Ectodermal cell (in vitro differentiated cells): ENCODE measurements around the gene CTNNA3.

Experiments
- H3K27ac ChIP-seq: 2 replicates; pipeline ENCODE4 v1.7.0; 2013; ENCODE audit warnings: mild to moderate bottlenecking, low read depth, low read length; ENCODE audit not compliant: insufficient read depth, poor library complexity, severe bottlenecking
- H3K27me3 ChIP-seq: 2 replicates; pipeline ENCODE4 v1.7.0; 2013; ENCODE audit warnings: mild to moderate bottlenecking, low read length; ENCODE audit not compliant: insufficient read depth, control insufficient read depth, poor library complexity, severe bottlenecking
- H3K36me3 ChIP-seq: one replicate; pipeline ENCODE4 v1.7.0; 2013; ENCODE audit warnings: low read length; ENCODE audit not compliant: control insufficient read depth, insufficient read depth
- H3K4me1 ChIP-seq: one replicate; pipeline ENCODE4 v1.7.0; 2013; ENCODE audit warnings: low read length; ENCODE audit not compliant: control insufficient read depth, insufficient read depth
- H3K4me3 ChIP-seq: 2 replicates; pipeline ENCODE4 v1.7.0; 2013; ENCODE audit warnings: low read depth, low read length, control low read depth; ENCODE audit not compliant: insufficient read depth
- H3K9me3 ChIP-seq: 2 replicates; pipeline ENCODE4 v1.7.0; 2013; ENCODE audit warnings: mild to moderate bottlenecking, low read length, moderate library complexity; ENCODE audit not compliant: control insufficient read depth
- WGBS, 2 experiments: methylation state at CpG; one replicate each; pipeline ENCODE4 v1.1.7; 2013; ENCODE audit warnings: missing lambda C conversion rate in 2 of 2; 5-methylcytosine and 5-hydroxymethylcytosine counted together

The CTNNA3 gene

DNA sequence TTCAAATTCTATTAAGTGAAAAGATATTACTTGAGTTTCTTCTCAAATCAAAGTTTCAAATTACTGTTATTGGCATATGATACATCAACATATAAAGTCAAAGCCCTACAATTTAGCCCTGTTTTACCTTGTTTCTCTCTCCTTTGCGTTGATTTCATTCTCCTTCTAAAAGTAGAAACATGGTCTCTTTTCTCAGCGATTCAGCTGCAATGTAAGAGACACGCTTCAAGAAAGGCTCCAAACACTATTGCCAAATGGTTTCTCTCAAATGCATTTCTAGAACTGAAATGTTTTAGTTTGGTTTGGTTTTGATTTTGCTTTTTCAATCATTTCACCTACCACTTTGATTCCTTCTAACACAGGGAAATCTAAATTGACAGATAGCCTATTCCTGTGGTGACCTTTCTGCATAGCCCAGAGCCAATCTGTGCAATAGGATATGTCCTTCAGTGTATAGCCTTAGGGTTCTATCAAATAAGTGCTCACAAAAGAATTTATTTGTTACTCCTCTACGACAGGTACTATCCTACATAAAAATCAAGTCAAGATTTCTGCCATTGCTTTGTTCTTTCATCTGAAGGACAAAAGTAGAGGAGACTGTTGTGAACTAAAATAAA is 47.3 kb downstream of the CTNNA3 start:
- H3K9me3 ChIP-seq, result no peaks in the 10 kb centered on the region
- H3K4me1 ChIP-seq, result no peaks in the 10 kb centered on the region
- no peak overlapping the region for H3K4me3 ChIP-seq
- H3K36me3 ChIP-seq, result no peaks in the 10 kb centered on the region
- 96 to 98% methylated on average over 3 to 4 of the region's 4 CpGs for WGBS, 2 experiments
- no peak overlapping the region for H3K27ac ChIP-seq
- H3K27me3 ChIP-seq, result no peaks in the 10 kb centered on the region

DNA sequence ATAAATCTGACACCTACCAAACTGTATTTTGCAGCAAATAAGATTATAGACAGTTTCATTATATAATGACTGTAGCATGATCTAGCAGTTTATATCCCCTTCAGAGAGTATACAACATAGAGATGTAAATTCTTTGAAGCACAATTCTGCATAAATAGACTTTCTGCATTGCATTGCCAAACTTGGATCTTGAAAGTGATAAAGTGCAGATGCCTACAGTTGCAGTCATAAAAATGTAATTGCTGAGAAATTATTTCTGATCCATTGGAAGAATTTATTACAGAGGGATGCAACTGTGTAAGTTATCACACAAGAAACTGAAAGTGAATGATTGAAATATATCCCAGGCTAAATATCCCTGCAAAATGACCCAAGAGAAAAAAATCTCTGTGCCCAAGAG is 65.1 kb downstream of the CTNNA3 start:
- H3K9me3 ChIP-seq, result no peaks in the 10 kb centered on the region
- H3K27ac ChIP-seq, result no peak overlapping the region
- H3K36me3 ChIP-seq, result no peaks in the 10 kb centered on the region
- H3K27me3 ChIP-seq, result no peaks in the 10 kb centered on the region
- H3K4me1 ChIP-seq, result peaks cover 2% of the 10 kb centered on the region
- H3K4me3 ChIP-seq, result no peak overlapping the region

DNA sequence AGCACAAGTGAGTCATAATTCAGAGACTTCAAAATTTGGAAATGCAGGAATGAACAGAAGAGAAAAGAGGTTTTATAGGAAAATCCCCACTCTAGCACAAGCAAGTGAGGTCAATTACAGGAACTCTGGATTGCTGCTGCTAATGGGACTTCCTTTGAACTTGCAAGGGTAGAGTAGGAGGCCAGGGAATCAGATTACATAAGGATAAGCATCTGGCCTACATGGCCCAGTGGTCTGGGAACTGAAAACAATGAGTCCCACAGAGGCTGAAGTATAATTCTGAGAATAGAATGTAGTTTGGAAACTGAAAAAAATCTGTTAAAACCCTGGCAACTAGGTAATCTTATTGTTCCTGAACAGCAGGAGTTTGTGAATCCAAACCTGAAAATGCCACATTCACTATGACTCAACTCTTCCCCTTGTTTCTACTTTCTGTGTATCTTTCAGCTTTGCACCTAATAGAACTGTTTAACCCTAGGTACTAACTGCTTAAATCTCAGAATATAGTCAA is 66.5 kb downstream of the CTNNA3 start:
- no peak overlapping the region for H3K27ac ChIP-seq
- H3K4me3 ChIP-seq, result no peak overlapping the region
- H3K4me1 ChIP-seq, result peaks cover 2% of the 10 kb centered on the region
- H3K9me3 ChIP-seq, result no peaks in the 10 kb centered on the region
- no peaks in the 10 kb centered on the region for H3K36me3 ChIP-seq
- H3K27me3 ChIP-seq, result no peaks in the 10 kb centered on the region

DNA sequence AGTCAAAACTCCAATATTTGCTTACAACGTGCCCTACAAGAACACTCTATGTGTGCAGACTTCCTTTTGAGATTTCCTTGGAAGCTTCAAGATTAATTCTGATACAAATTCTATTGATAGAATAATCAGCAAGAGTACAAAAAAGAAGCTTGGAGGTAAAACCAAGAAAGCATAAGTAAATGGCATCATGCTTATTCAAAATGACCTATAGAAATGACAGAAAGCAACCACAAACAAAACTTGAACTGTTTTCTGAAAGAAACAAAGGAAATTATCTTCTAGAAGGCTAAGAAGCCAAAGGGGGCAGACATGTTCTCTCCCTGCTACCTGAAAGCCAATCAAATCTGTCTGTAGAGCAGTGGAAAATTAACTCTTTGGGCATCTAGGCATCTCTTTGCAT is 73.0 kb downstream of the CTNNA3 start:
- Histone ChIP-seq H3K4me1 (no peaks in the 10 kb centered on the region), H3K4me3 (no peak overlapping the region), H3K27ac (no peak overlapping the region), H3K9me3 (no peaks in the 10 kb centered on the region), H3K27me3 (no peaks in the 10 kb centered on the region), H3K36me3 (no peaks in the 10 kb centered on the region)
- WGBS, 2 experiments, result 100% methylated on average over 1 of the region's 1 CpG

DNA sequence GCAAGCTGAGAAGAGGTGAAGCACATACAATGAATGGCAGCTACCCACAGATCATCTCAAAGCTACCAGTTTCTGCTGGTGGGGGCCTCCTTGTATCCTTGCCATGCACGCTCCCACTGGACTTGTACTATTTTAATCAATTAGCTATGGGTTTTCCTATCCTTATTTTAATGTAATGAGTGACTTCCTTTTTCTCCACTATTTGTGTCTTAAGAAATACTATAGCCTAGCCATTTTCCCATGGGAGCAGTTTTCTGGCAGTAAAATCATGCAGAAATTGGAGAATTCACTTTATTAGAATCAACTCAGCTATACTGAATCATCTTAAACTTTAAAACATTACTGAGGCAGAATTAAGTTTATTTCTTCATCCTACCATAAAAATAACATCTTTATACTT is 73.5 kb downstream of the CTNNA3 start:
- no peaks in the 10 kb centered on the region for H3K36me3 ChIP-seq
- H3K27ac ChIP-seq, result no peak overlapping the region
- H3K4me3 ChIP-seq, result no peak overlapping the region
- 83 to 100% methylated on average over 1 of the region's 1 CpG for WGBS, 2 experiments
- no peaks in the 10 kb centered on the region for H3K4me1 ChIP-seq
- H3K27me3 ChIP-seq, result no peaks in the 10 kb centered on the region
- H3K9me3 ChIP-seq, result no peaks in the 10 kb centered on the region

DNA sequence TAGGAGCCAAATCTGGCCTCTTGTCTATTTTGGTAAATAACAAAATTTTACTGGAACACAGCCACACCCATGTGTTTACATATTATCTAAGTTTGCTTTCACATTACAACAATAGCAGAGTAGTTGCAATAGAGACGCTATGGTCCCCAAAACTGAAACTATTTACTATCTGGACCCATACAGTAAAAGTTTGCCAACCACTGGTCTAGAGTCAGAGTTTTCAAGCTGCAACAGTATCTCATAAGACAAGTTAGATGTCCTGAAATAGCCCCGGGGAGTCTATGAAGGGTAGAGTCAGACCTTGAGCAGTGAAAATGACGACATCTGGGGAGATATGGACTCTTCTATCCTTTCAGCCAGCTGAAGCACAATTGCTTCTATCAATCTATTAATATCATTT is 74.2 kb downstream of the CTNNA3 start:
- H3K27me3 ChIP-seq, result no peaks in the 10 kb centered on the region
- H3K27ac ChIP-seq, result no peak overlapping the region
- no peaks in the 10 kb centered on the region for H3K4me1 ChIP-seq
- no peaks in the 10 kb centered on the region for H3K36me3 ChIP-seq
- WGBS, 2 experiments, result 77 to 82% methylated on average over 3 of the region's 3 CpGs
- H3K9me3 ChIP-seq, result no peaks in the 10 kb centered on the region
- no peak overlapping the region for H3K4me3 ChIP-seq

DNA sequence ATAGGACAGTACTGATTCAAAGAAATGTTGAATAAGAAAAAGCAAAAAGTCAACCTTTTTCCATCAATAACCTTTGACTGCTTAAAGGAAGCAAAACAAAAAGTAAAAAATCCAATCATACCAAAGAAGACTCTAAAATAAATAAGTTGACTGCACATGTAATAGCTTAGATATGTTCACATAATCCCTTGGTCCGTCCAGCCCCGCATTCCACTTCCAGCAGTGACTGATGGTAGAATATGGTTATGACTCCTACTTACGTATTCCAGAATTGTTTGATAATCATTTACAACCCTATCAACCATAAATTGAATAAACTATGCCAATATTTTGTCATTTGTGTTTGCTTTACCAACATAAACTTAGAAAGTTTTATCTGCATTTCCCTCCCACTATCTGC is 77.9 kb downstream of the CTNNA3 start:
- WGBS, 2 experiments, result 88 to 100% methylated on average over 2 to 3 of the region's 3 CpGs
- Histone ChIP-seq H3K4me1 (no peaks in the 10 kb centered on the region), H3K9me3 (no peaks in the 10 kb centered on the region), H3K27ac (no peak overlapping the region), H3K27me3 (no peaks in the 10 kb centered on the region), H3K4me3 (no peak overlapping the region), H3K36me3 (no peaks in the 10 kb centered on the region)

DNA sequence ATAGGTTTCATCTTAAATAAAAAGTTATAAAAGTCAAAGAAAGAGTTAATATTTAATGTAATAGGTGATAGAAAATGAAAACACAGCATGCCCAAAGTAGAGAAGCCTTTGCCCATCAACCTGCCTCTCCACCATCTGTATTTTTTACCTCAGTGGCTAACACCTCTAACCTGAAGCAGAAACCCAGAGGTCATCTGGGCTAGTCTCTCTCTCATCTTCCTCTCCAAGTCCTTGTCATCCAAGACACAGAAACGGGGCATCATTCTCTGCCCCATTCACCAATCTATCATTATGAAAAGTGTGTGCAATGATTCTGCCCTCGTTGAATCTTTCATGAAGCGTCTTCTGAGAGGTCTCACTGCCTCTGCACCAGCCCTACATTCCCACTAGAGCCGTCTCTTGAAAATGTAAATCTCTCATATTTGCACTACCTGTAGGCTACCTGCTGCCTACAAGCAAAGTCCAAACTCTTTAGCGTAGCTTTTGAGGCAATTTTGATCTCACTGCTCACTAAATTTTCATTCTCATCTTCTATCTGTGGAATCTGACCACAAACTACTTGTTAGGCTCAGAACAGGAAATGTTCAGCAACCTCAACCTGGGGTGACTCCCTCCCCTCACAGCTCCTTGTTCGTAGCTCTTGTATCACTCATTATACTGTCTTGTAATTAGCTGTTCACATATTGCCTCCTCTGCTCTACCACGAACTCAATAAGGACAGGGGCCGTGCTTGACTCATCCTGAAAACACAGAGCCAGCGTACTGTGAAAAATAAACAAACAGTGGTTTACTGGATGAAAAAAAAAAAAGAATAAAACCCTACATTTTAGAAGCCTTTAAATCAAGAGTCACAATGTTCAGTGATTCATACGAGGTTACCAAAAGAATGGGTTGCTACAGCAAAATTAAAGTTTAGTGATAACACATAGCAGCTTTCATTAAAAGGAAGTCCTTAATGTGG is 83.1 kb downstream of the CTNNA3 start:
- no peaks in the 10 kb centered on the region for H3K9me3 ChIP-seq
- H3K36me3 ChIP-seq, result no peaks in the 10 kb centered on the region
- H3K27me3 ChIP-seq, result no peaks in the 10 kb centered on the region
- no peak overlapping the region for H3K4me3 ChIP-seq
- H3K27ac ChIP-seq, result no peak overlapping the region
- WGBS, 2 experiments, result 95 to 96% methylated on average over 10 of the region's 10 CpGs
- H3K4me1 ChIP-seq, result peaks cover 10% of the 10 kb centered on the region

DNA sequence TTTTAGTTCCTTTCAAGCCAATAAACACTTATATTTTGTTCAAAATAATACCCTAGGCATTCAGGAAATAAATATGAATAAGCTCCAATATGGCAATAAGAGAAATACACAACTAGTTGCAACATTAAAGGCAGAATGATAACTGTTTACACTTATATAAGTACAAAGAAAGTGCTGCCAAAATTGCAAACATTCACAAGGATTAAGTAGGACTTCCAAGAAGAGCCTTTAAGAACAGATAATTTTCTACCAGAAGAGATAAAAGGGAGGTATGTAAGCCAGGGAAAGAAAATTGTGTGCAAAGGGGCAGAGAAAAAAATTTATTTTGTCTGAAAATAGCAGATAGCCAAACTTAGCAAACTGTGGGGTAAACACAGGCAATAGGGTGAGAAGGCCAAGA is 83.8 kb downstream of the CTNNA3 start:
- Histone ChIP-seq H3K36me3 (no peaks in the 10 kb centered on the region), H3K27ac (no peak overlapping the region), H3K27me3 (no peaks in the 10 kb centered on the region), H3K4me3 (no peak overlapping the region), H3K9me3 (no peaks in the 10 kb centered on the region), H3K4me1 (peaks cover 10% of the 10 kb centered on the region)

DNA sequence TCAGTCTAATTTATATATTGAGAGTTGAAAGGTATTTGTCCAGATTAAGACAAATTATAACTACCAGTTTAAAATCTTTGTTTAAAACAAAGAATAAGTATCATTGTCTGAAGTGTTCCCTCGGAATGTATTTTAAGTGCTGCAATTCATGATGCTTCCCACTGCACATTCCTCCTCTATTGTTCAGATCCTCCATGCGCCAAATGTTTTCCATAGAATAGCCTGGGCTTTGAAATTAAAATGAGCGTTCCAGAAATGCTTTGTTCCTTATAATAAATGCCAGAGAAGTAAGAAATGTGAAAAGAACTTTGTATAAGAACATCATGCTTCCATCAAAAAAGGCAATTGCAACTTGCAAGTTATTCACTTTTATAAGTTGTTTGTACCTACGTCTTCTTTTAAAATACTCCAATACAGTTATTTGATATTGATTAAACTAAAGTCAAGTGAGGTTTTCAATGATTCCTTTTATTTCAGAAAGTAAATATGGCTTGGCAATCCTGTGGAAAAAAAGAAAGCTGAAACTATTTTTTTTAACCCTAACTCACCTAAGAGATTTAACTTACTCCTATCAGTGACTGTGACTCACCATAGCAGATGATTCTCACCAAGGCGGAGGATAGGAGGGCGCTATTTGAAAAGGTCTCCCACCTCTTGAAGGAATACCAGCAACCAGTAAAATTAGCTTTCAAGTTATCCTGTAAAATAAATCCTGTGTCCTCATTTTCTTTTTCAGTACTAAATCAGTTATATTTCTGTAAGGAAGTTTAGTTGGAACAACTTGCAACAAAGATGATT is 85.8 kb downstream of the CTNNA3 start:
- H3K36me3 ChIP-seq, result no peaks in the 10 kb centered on the region
- H3K4me3 ChIP-seq, result no peak overlapping the region
- peak overlapping the region; percentile 77 for H3K27ac ChIP-seq
- H3K27me3 ChIP-seq, result no peaks in the 10 kb centered on the region
- WGBS, 2 experiments, result 63 to 64% methylated on average over 3 to 5 of the region's 6 CpGs
- no peaks in the 10 kb centered on the region for H3K9me3 ChIP-seq
- peaks cover 10% of the 10 kb centered on the region for H3K4me1 ChIP-seq
